WTC11 (cell line): ENCODE measurements around the gene MAP4K1. TPM values are rescaled to one million over a fixed set of nuclear protein-coding genes. Genes with fewer than 3 reads are reported as not detected.

Experiments used
- ATAC-seq: fragments of 200-7000 bp; cut with Tn5 transposase; 2 replicates; pipeline ENCODE4 v1.10.0; 2021; ENCODE audit warnings: mild to moderate bottlenecking, moderate library complexity
- CTCF ChIA-PET: fragments of 300-600 bp; sonication (Branson Sonifier 250); formaldehyde crosslinking; loops from one replicate; lab custom pipeline; 2021; ENCODE audit warnings: antibody characterized with exemption; lab: Charles Lee
- POLR2A ChIA-PET: fragments of 350-600 bp; sonication (Branson Sonifier 250); formaldehyde crosslinking; loops from one replicate; lab custom pipeline; 2021; ENCODE audit warnings: antibody characterized with exemption; lab: Charles Lee
- DNase-seq: peaks from one replicate; pipeline ENCODE4 v3.0.0; 2021; ENCODE audit warnings: low spot score
- H3K27ac Mint-ChIP-seq: 2 replicates; pipeline ENCODE4 v1.8.0; 2021; ENCODE audit warnings: mixed read lengths
- H3K27me3 Mint-ChIP-seq: 2 replicates; pipeline ENCODE4 v1.8.0; 2021; ENCODE audit warnings: low read depth, mild to moderate bottlenecking, moderate library complexity, mixed read lengths
- H3K36me3 Mint-ChIP-seq: 2 replicates; pipeline ENCODE4 v1.8.0; 2021; ENCODE audit warnings: mixed read lengths
- H3K4me1 Mint-ChIP-seq: 2 replicates; pipeline ENCODE4 v1.8.0; 2022; ENCODE audit warnings: mixed read lengths
- H3K4me3 Mint-ChIP-seq: 2 replicates; pipeline ENCODE4 v1.8.0; 2021; ENCODE audit warnings: mild to moderate bottlenecking, moderate library complexity, mixed read lengths
- H3K9me3 Mint-ChIP-seq: 2 replicates; pipeline ENCODE4 v1.8.0; 2021; ENCODE audit warnings: mixed read lengths
- ATF1 ChIP-seq: sonication (generic); formaldehyde crosslinking; IDR thresholded peaks from 2 replicates; pipeline ENCODE4 v1.8.1; 2023; ENCODE audit warnings: mild to moderate bottlenecking, moderate library complexity, missing genetic modification reagents
- CREB1 ChIP-seq: sonication (generic); formaldehyde crosslinking; IDR thresholded peaks from 2 replicates; pipeline ENCODE4 v1.8.0; 2023; ENCODE audit warnings: mild to moderate bottlenecking, missing genetic modification reagents
- ESRRA ChIP-seq: sonication (generic); formaldehyde crosslinking; IDR thresholded peaks from 2 replicates; pipeline ENCODE4 v1.8.1; 2022; ENCODE audit warnings: mild to moderate bottlenecking, missing genetic modification reagents, borderline replicate concordance
- FOXJ3 ChIP-seq: sonication (generic); formaldehyde crosslinking; IDR thresholded peaks from 2 replicates; pipeline ENCODE4 v1.9.0; 2021; ENCODE audit warnings: missing genetic modification reagents, mild to moderate bottlenecking, borderline replicate concordance
- FOXK1 ChIP-seq: sonication (generic); formaldehyde crosslinking; IDR thresholded peaks from 2 replicates; pipeline ENCODE4 v1.8.0; 2022; ENCODE audit warnings: mild to moderate bottlenecking, moderate library complexity, missing genetic modification reagents
- GRHL2 ChIP-seq: fragments of 250-450 bp; sonication (Bioruptor Pico); IDR thresholded peaks from 2 replicates; pipeline ENCODE4 v1.8.0; 2022; ENCODE audit warnings: mild to moderate bottlenecking, moderate library complexity; ENCODE audit not compliant: insufficient replicate concordance, severe bottlenecking
- GTF2I ChIP-seq: fragments of 250-450 bp; sonication (Bioruptor Pico); conservative IDR thresholded peaks from 2 replicates; pipeline ENCODE4 v1.4.0; 2021; ENCODE audit warnings: mild to moderate bottlenecking
- NFATC4 ChIP-seq: fragments of 250-450 bp; sonication (Bioruptor Pico); IDR thresholded peaks from 2 replicates; pipeline ENCODE4 v1.9.0; 2021; ENCODE audit warnings: mild to moderate bottlenecking
- NFE2L1 ChIP-seq: sonication (generic); formaldehyde crosslinking; IDR thresholded peaks from 2 replicates; pipeline ENCODE4 v1.8.1; 2023; ENCODE audit warnings: missing genetic modification reagents
- NR1H2 ChIP-seq: sonication (generic); formaldehyde crosslinking; IDR thresholded peaks from 2 replicates; pipeline ENCODE4 v1.9.0; 2021; ENCODE audit warnings: mild to moderate bottlenecking, moderate library complexity, missing genetic modification reagents
- NR3C1 ChIP-seq: sonication (generic); formaldehyde crosslinking; conservative IDR thresholded peaks from 2 replicates; pipeline ENCODE4 v1.8.1; 2023; ENCODE audit warnings: low read depth, mild to moderate bottlenecking, missing genetic modification reagents
- PRRX2 ChIP-seq: fragments of 250-450 bp; sonication (Bioruptor Pico); IDR thresholded peaks from 2 replicates; pipeline ENCODE4 v1.8.0; 2021; ENCODE audit warnings: mild to moderate bottlenecking
- RELA ChIP-seq: sonication (generic); formaldehyde crosslinking; IDR thresholded peaks from 2 replicates; pipeline ENCODE4 v1.8.1; 2022; ENCODE audit warnings: missing genetic modification reagents, mild to moderate bottlenecking, borderline replicate concordance
- SMAD4 ChIP-seq: sonication (generic); formaldehyde crosslinking; IDR thresholded peaks from 2 replicates; pipeline ENCODE4 v1.8.0; 2022; ENCODE audit warnings: mild to moderate bottlenecking, missing genetic modification reagents
- SOX15 ChIP-seq: fragments of 250-450 bp; sonication (Bioruptor Pico); IDR thresholded peaks from 2 replicates; pipeline ENCODE4 v1.9.0; 2021; ENCODE audit warnings: mild to moderate bottlenecking
- SP1 ChIP-seq: sonication (generic); formaldehyde crosslinking; conservative IDR thresholded peaks from 2 replicates; pipeline ENCODE4 v1.8.1; 2022; ENCODE audit warnings: missing genetic modification reagents
- ZNF121 ChIP-seq: sonication (generic); formaldehyde crosslinking; IDR thresholded peaks from 2 replicates; pipeline ENCODE4 v1.8.0; 2023; ENCODE audit warnings: missing genetic modification reagents
- ZNF317 ChIP-seq: sonication (generic); formaldehyde crosslinking; IDR thresholded peaks from 2 replicates; pipeline ENCODE4 v1.8.1; 2023; ENCODE audit warnings: low read depth, mild to moderate bottlenecking, moderate library complexity, missing genetic modification reagents, borderline replicate concordance
- ZNF416 ChIP-seq: fragments of 250-450 bp; sonication (Bioruptor Pico); IDR thresholded peaks from 2 replicates; pipeline ENCODE4 v1.9.0; 2021; ENCODE audit warnings: mild to moderate bottlenecking, inconsistent platforms
- ZNF671 ChIP-seq: fragments of 250-450 bp; sonication (Bioruptor Pico); IDR thresholded peaks from 2 replicates; pipeline ENCODE4 v1.8.0; 2021; ENCODE audit warnings: mild to moderate bottlenecking
- total RNA-seq: library from RNA; stranded (reverse); gene quantifications from 3 replicates; pipeline ENCODE4 v1.2.3, GENCODE V29; 2021
- TF ChIP-seq, protein P1 (sequence below): sonication (generic); formaldehyde crosslinking; conservative IDR thresholded peaks from 2 replicates; pipeline ENCODE4 v1.8.1; 2023; ENCODE audit warnings: mild to moderate bottlenecking, low read depth, missing genetic modification reagents, moderate library complexity
- TF ChIP-seq, protein P2 (sequence below): sonication (generic); formaldehyde crosslinking; IDR thresholded peaks from 2 replicates; pipeline ENCODE4 v1.8.1; 2022; ENCODE audit warnings: mild to moderate bottlenecking, missing genetic modification reagents, moderate library complexity, borderline replicate concordance
- TF ChIP-seq, protein P3 (sequence below): fragments of 250-450 bp; sonication (Bioruptor Pico); IDR thresholded peaks from 2 replicates; pipeline ENCODE4 v1.9.0; 2021; ENCODE audit warnings: mild to moderate bottlenecking
- TF ChIP-seq, protein P4 (sequence below): sonication (generic); formaldehyde crosslinking; IDR thresholded peaks from 2 replicates; pipeline ENCODE4 v1.8.1; 2023; ENCODE audit warnings: mild to moderate bottlenecking, missing genetic modification reagents

MAP4K1 gene
- total RNA-seq, 1 experiment from 2014 or later, result 14.0 TPM

DNA sequence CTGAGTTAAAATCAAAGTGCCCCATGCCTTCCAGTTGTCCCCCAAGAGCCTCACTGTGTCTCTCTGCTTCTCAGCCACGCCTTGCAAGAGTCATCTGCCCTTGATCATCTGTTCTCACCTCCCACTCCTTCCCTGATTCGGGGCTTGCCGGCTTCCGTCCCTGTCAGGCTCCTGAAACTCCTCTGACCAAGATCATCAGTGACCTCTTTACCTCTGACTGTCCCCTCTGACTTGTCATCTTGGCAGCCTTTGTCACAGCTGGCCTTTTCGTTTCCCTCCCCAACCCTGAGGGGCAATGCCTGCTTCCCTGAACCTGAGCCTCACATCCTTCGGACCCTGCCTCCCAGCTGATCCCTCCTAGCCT lies 66.3 kb downstream of the MAP4K1 start:
- H3K27me3 Mint-ChIP-seq, result no peaks in the 10 kb centered on the region
- peak overlapping the region; percentile 25; the same call in 1 of the 2 replicates for H3K27ac Mint-ChIP-seq
- no peak overlapping the region for H3K4me3 Mint-ChIP-seq
- H3K9me3 Mint-ChIP-seq, result no peaks in the 10 kb centered on the region
- H3K4me1 Mint-ChIP-seq, result 0 out of 2 replicates have a peak, but pooled peaks cover 4% of the 10 kb centered on the region
- ChIA-PET CTCF (interaction anchor here (0.6 kb wide), 1 partner anchor 81 kb away, joined by 4 read pairs; no protein-coding TSS in a partner anchor), POLR2A (no interaction called here)
- no peak for TF ChIP-seq NR1H2 (CRISPR knock-in tag)
- TF ChIP-seq ESRRA (CRISPR knock-in tag), result no peak
- TF ChIP-seq, protein P1, sequence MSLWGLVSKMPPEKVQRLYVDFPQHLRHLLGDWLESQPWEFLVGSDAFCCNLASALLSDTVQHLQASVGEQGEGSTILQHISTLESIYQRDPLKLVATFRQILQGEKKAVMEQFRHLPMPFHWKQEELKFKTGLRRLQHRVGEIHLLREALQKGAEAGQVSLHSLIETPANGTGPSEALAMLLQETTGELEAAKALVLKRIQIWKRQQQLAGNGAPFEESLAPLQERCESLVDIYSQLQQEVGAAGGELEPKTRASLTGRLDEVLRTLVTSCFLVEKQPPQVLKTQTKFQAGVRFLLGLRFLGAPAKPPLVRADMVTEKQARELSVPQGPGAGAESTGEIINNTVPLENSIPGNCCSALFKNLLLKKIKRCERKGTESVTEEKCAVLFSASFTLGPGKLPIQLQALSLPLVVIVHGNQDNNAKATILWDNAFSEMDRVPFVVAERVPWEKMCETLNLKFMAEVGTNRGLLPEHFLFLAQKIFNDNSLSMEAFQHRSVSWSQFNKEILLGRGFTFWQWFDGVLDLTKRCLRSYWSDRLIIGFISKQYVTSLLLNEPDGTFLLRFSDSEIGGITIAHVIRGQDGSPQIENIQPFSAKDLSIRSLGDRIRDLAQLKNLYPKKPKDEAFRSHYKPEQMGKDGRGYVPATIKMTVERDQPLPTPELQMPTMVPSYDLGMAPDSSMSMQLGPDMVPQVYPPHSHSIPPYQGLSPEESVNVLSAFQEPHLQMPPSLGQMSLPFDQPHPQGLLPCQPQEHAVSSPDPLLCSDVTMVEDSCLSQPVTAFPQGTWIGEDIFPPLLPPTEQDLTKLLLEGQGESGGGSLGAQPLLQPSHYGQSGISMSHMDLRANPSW, result no peak
- TF ChIP-seq GRHL2 (CRISPR knock-in tag), result no peak
- no peak for TF ChIP-seq ZNF317 (CRISPR knock-in tag)
- no peak for TF ChIP-seq ZNF416 (CRISPR knock-in tag)
- no peak for TF ChIP-seq GTF2I (CRISPR knock-in tag)
- DNase-seq (no peak), ATAC-seq (no peak)
- H3K36me3 Mint-ChIP-seq, result peaks cover 17% of the 10 kb centered on the region

DNA sequence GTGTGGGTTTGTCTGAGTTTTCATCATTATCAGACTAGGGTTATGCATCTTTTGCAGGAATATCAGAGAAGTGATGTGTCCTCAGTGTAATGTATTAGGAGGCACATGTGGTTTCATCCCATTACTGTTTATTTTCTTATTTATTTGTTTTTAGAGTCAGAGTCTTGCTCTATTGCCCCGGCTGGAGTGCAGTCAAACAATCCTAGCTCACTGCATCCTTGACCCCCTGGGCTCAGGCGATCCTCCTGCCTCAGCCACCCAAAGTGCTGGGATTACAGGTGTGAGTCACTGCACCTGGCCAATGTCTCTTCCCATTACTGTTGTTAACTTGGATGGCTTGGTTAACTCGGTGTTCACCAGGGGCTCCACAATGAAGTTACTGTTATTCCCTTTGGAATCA lies 67.4 kb downstream of the MAP4K1 start:
- Mint-ChIP-seq H3K27ac (0 out of 2 replicates have a peak overlapping the region, but pooled peaks have one; percentile 1), H3K4me1 (0 out of 2 replicates have a peak, but pooled peaks cover 4% of the 10 kb centered on the region), H3K27me3 (no peaks in the 10 kb centered on the region), H3K36me3 (peaks cover 17% of the 10 kb centered on the region), H3K4me3 (no peak overlapping the region), H3K9me3 (no peaks in the 10 kb centered on the region)
- CTCF ChIA-PET, result no interaction called here
- POLR2A ChIA-PET, result no interaction called here
- TF ChIP-seq SOX15 (CRISPR knock-in tag) (no peak), NFE2L1 (CRISPR knock-in tag) (no peak), ZNF121 (CRISPR knock-in tag) (0 out of 2 replicates have a peak, but pooled peaks have one; percentile 2)
- DNase-seq (no peak), ATAC-seq (no peak)

DNA sequence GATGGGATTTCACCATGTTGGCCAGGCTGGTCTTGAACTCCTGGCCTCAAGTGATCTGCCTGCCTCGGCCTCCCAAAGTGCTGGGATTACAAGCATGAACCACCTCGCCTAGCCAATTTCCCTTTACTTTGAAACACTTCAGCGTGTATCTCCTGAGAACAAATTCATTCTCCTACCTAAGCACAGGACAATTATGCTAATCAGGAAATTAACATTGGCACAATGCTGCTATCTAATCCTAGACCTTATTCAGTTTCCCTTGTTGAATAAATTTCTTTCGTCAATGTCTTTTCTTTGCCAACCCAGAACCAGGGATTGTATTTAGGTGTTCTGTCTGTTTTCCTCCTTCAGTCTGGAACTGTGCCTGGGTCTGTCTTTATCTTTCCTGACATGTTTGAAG lies 67.8 kb downstream of the MAP4K1 start:
- TF ChIP-seq NR1H2 (CRISPR knock-in tag) (no peak), ATF1 (CRISPR knock-in tag) (no peak), GRHL2 (CRISPR knock-in tag) (no peak), NFE2L1 (CRISPR knock-in tag) (no peak), ZNF671 (no peak), CREB1 (no peak), SMAD4 (CRISPR knock-in tag) (no peak), NFATC4 (CRISPR knock-in tag) (no peak)
- TF ChIP-seq, protein P2, sequence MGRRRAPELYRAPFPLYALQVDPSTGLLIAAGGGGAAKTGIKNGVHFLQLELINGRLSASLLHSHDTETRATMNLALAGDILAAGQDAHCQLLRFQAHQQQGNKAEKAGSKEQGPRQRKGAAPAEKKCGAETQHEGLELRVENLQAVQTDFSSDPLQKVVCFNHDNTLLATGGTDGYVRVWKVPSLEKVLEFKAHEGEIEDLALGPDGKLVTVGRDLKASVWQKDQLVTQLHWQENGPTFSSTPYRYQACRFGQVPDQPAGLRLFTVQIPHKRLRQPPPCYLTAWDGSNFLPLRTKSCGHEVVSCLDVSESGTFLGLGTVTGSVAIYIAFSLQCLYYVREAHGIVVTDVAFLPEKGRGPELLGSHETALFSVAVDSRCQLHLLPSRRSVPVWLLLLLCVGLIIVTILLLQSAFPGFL (CRISPR knock-in tag), result no peak
- no peaks in the 10 kb centered on the region for H3K9me3 Mint-ChIP-seq
- no peaks in the 10 kb centered on the region for H3K27me3 Mint-ChIP-seq
- no peak for ATAC-seq
- 0 out of 2 replicates have a peak overlapping the region, but pooled peaks have one; percentile 1 for H3K27ac Mint-ChIP-seq
- ChIA-PET POLR2A (interaction anchor here (0.7 kb wide), 1 partner anchor 101 kb away, joined by 3 read pairs; no protein-coding TSS in a partner anchor), CTCF (no interaction called here)
- no peak for DNase-seq
- H3K36me3 Mint-ChIP-seq, result peaks cover 17% of the 10 kb centered on the region
- no peak overlapping the region for H3K4me3 Mint-ChIP-seq
- H3K4me1 Mint-ChIP-seq, result 0 out of 2 replicates have a peak, but pooled peaks cover 4% of the 10 kb centered on the region

DNA sequence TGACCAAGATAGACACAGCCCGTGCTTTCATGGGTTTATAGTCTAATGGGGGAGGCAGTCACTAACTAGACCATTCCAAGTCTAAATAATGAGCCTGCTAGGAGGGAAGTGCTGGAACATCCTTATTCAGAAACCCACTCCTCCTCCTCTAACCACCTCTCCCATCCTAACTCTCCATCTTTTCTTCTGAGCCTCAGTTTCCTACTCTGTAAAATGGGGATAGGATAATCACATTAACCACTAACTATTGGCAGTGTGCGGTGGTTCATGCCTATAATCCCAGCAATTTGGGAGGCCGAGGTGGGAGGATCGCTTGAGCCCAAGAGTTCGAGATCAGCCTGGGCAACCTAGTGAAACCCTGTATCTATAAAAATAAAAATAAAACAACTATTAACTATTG lies 68.7 kb downstream of the MAP4K1 start:
- CTCF ChIA-PET, result no interaction called here
- DNase-seq (no peak), ATAC-seq (no peak)
- POLR2A ChIA-PET, result no interaction called here
- H3K27me3 Mint-ChIP-seq, result no peaks in the 10 kb centered on the region
- H3K9me3 Mint-ChIP-seq, result peaks cover 3% of the 10 kb centered on the region
- peaks cover 19% of the 10 kb centered on the region for H3K36me3 Mint-ChIP-seq
- H3K4me1 Mint-ChIP-seq, result peaks cover 12% of the 10 kb centered on the region
- H3K27ac Mint-ChIP-seq, result no peak overlapping the region
- H3K4me3 Mint-ChIP-seq, result no peak overlapping the region
- TF ChIP-seq RELA (CRISPR knock-in tag) (no peak), PRRX2 (CRISPR knock-in tag) (no peak), SP1 (no peak), ZNF416 (CRISPR knock-in tag) (no peak), SMAD4 (CRISPR knock-in tag) (no peak), FOXJ3 (CRISPR knock-in tag) (no peak), NR3C1 (no peak), FOXK1 (CRISPR knock-in tag) (no peak)
- TF ChIP-seq, protein P3, sequence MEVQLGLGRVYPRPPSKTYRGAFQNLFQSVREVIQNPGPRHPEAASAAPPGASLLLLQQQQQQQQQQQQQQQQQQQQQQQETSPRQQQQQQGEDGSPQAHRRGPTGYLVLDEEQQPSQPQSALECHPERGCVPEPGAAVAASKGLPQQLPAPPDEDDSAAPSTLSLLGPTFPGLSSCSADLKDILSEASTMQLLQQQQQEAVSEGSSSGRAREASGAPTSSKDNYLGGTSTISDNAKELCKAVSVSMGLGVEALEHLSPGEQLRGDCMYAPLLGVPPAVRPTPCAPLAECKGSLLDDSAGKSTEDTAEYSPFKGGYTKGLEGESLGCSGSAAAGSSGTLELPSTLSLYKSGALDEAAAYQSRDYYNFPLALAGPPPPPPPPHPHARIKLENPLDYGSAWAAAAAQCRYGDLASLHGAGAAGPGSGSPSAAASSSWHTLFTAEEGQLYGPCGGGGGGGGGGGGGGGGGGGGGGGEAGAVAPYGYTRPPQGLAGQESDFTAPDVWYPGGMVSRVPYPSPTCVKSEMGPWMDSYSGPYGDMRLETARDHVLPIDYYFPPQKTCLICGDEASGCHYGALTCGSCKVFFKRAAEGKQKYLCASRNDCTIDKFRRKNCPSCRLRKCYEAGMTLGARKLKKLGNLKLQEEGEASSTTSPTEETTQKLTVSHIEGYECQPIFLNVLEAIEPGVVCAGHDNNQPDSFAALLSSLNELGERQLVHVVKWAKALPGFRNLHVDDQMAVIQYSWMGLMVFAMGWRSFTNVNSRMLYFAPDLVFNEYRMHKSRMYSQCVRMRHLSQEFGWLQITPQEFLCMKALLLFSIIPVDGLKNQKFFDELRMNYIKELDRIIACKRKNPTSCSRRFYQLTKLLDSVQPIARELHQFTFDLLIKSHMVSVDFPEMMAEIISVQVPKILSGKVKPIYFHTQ (CRISPR knock-in tag), result no peak
- TF ChIP-seq, protein P4, sequence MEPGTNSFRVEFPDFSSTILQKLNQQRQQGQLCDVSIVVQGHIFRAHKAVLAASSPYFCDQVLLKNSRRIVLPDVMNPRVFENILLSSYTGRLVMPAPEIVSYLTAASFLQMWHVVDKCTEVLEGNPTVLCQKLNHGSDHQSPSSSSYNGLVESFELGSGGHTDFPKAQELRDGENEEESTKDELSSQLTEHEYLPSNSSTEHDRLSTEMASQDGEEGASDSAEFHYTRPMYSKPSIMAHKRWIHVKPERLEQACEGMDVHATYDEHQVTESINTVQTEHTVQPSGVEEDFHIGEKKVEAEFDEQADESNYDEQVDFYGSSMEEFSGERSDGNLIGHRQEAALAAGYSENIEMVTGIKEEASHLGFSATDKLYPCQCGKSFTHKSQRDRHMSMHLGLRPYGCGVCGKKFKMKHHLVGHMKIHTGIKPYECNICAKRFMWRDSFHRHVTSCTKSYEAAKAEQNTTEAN (CRISPR knock-in tag), result no peak
